ENCODE results near the gene GNG8. TPM values are rescaled to one million over a fixed set of nuclear protein-coding genes. Genes with fewer than 3 reads are reported as not detected.
"Not testable (repeated sequence)": the region's sequence is repeated elsewhere in the genome, so short reads cannot be mapped to it uniquely, and the experiment has no call there.

Gene GNG8
- polyA plus RNA-seq, 3 donors: not detected

GRCh38 chr19:46648961-46649960 lies 13.3 kb upstream of the GNG8 start:
- no peak overlapping the region for H3K27ac ChIP-seq (ENCODE audit: low read depth, low read length)
- WGBS, 3 donors: 21 to 45% (median 36%) methylated on average over 80 to 144 of the region's 144 CpGs

- H3K27ac ChIP-seq (ENCODE audit: low read depth, low read length): no peak overlapping the region
- WGBS, 3 donors: 24 to 50% (median 46%) methylated on average over 37 to 63 of the region's 63 CpGs
These were observed 12.3 kb upstream of the GNG8 start for GRCh38 chr19:46648060-46648960.

DNA sequence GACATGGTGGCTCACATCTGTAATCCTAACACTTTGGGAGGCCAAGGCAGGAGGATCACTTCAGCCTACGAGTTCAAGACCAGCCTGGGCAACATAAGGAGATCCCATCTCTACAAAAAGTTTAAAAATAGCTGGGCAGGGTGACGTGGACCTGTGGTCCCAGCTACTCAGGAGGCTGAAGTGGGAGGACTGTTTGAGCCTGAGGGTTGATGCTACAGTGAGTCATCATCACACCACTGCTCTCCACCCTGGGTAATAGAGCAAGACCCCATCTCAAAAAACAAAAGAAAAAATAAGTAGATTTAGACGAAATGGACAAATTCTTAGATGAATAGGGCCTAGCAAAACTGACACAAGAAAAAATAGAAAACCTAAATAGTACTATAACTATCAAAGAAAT lies 10.4 kb upstream of the GNG8 start:
- H3K27ac ChIP-seq (ENCODE audit: low read depth, low read length): no peak overlapping the region
- 81 to 86% (median 82%) methylated on average over 3 of the region's 3 CpGs for WGBS, 3 donors

- WGBS, 3 donors: 44 to 58% (median 54%) methylated on average over 3 of the region's 3 CpGs
- H3K27ac ChIP-seq (ENCODE audit: low read depth, low read length): no peak overlapping the region
These were observed 8.7 kb upstream of the GNG8 start for GRCh38 chr19:46644720-46645119.

DNA sequence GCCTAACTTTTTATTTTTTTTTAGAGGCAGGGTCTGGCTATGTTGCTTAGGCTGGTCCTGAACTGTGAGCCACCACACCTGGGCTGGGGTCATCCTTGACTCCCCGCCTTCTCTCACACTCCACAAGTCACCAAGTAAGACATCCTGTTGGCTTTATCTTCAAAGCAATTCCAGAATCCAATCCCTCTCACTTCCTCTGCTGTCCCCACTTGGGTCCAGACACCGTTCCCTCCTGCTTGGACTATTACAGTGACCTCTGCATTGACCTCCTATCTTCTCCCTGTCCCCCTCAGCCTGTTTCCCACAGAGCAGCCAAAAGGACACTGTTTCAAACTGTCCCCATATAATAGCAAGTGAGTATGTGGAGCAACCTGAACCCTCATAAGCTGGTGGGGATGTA lies 4.7 kb upstream of the GNG8 start:
- no peak overlapping the region for H3K27ac ChIP-seq (ENCODE audit: low read depth, low read length)
- 80 to 84% (median 83%) methylated on average over 2 of the region's 2 CpGs for WGBS, 3 donors

DNA sequence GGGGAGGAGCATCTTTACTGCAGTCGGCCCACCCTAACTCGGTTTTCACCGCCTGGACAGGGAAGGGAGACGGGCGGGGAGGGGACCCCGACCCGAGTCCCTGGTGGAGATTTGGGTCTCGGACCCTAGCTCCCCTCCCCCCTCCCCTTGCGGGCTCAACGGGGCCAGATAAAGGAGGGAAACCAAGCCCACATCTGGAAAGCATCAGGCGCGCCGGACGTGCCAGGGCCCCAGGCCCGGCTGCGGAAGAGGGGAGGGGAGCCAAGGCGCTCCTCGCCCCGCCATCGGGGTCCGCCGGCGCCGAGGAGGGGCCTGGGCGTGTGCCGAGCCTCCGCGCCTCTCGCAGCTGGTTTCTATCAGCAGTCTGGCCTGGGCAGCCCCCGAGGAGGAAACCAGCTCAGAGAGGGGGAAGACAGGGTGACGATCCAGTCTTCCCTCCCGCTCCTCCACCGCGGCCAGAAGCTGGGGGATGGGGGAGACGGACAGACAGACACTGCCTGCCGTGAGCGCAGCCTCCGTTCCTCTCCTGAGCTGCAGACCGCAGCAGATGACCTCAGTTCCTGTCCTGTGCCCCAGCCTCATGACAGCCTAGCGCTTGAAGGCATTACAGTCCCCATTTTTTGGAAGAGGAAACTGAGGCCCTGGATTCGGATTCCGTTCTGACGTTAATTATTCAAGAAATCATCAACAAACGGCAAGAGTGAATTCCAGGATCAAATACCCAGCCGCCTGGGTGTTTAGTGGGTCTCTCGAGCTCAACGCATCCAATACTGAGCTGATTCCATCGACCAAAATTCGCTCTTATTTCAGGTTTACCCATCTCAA lies 3.6 kb upstream of the GNG8 start:
- no peak overlapping the region for H3K27ac ChIP-seq (ENCODE audit: low read depth, low read length)
- WGBS, 3 donors: 7 to 8% (median 7%) methylated on average over 37 to 49 of the region's 49 CpGs

GRCh38 chr19:46637224-46637623 lies 1.2 kb upstream of the GNG8 start:
- 71 to 88% (median 88%) methylated on average over 14 of the region's 14 CpGs for WGBS, 3 donors
- H3K27ac ChIP-seq (ENCODE audit: low read depth, low read length): no peak overlapping the region

DNA sequence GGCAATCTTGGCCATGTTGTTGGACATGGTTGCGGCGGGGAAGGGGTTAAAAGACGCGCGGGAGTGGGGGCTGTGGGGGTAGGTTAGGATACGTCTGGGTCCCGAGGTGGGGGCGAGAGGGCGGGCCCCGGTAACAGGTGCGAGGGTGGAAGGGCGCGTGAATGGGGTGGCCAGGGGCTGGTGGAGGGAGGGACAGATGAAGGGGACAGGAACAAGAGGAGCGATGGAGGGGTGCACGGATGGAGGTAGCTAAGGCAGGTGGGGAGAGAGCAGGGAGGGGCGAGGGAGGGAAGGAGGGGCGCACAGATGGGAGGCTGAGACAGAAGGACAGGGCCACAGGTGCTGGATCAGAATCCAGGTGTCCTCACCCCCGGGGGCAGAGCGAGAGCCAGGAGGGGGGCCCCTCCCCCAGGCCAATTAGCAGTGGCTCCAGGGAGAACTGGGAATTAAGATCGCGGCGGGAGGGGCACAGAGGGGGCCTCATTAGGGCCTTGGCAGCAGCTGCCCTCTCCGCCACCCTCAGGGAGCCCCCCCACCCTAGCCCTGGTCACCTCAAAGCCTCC lies 1.3 kb downstream of the GNG8 start:
- WGBS, 3 donors: 6 to 13% (median 8%) methylated on average over 19 to 23 of the region's 23 CpGs
- no peak overlapping the region for H3K27ac ChIP-seq (ENCODE audit: low read depth, low read length)

- H3K27ac ChIP-seq (ENCODE audit: low read depth, low read length): no peak overlapping the region
- 3 to 14% (median 5%) methylated on average over 33 to 38 of the region's 38 CpGs for WGBS, 3 donors
These were observed 1.9 kb downstream of the GNG8 start for GRCh38 chr19:46634045-46634655.

DNA sequence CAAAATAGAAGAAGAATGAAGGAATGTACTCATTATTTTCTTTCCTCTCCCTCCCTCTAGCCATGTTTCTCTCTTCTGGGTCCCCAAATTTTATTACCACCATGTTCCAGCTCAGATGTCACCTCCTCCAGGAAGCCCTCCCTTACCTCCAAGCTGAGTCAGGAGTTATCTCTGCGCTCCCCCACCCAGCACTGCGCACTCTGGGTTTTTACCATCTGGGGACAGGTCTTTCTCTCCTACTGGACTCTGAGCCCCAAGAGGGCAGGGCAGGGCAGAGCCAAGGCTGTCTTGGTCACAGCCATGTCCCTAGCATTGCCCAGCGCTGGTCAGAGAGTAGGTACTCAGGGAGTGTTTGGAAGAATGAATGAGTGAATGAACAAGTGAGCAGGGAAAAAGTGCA lies 2.9 kb downstream of the GNG8 start:
- 75 to 93% (median 92%) methylated on average over 3 of the region's 3 CpGs for WGBS, 3 donors
- no peak overlapping the region for H3K27ac ChIP-seq (ENCODE audit: low read depth, low read length)

GRCh38 chr19:46631481-46631880 lies 4.5 kb downstream of the GNG8 start:
- WGBS, 3 donors: 37 to 68% (median 38%) methylated on average over 6 of the region's 6 CpGs
- H3K27ac ChIP-seq (ENCODE audit: low read depth, low read length): no peak overlapping the region

DNA sequence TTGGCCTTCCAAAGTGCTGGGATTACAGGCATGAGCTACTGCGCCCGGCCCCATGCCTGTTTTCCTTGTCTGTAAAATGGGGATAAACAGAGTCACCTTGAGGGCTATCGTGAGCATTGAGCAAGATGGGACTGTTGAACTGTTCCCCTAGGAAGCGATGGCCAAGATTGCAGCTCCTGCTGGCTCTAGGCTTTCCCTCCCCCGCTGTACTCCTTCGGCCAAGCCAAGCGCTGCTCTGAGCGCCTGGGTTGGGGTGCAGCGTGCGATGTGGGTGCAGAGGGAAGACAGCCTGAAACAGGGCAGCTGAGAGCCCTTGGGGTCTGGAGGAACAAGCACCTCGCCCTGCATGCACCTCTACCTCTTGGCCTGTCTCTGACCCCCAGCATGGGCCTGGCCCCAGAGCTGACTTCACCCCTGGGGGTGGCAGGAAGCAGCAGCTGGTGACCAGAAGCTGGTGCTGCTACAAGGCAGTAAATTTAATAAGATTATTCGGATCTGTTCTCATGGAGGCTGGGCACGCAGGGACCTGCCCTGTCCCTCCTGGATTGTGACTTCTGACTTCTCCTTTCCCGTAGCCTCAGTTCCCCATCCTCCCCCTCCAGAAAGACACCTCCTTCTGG lies 5.3 kb downstream of the GNG8 start:
- H3K27ac ChIP-seq (ENCODE audit: low read depth, low read length): no peak overlapping the region
- WGBS, 3 donors: 72 to 90% (median 77%) methylated on average over 14 of the region's 14 CpGs

DNA sequence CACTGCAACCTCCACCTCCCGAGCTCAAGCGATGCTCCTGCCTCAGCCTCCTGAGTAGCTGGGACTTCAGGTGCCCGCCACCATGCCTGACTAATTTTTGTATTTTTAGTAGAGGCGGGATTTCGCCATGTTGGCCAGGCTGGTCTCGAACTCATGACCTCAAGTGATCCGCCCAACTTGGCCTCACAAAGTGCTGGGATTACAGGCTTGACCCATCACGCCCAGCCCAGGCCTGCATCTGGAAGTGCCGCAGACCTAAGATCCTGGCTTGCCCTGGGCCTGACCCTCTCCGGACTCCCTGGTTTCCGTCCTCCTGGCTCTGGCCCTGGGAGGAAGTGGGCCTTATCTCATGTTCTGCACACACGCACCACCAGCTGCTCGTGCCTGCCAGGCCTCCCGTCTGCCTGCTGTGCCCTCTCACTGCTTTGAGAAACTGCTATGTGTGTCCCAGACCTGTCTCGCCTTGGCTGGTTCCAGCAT lies 6.4 kb downstream of the GNG8 start:
- 70 to 77% (median 73%) methylated on average over 15 of the region's 15 CpGs for WGBS, 3 donors

GRCh38 chr19:46628970-46629369 lies 7.0 kb downstream of the GNG8 start:
- 87 to 96% (median 93%) methylated on average over 7 of the region's 7 CpGs for WGBS, 3 donors
- H3K27ac ChIP-seq (ENCODE audit: low read depth, low read length): not testable (repeated sequence)

More for the DNA sequence above, 6.4 kb downstream of the GNG8 start:
- no peak overlapping the region for H3K27ac ChIP-seq (ENCODE audit: low read depth, low read length)

DNA sequence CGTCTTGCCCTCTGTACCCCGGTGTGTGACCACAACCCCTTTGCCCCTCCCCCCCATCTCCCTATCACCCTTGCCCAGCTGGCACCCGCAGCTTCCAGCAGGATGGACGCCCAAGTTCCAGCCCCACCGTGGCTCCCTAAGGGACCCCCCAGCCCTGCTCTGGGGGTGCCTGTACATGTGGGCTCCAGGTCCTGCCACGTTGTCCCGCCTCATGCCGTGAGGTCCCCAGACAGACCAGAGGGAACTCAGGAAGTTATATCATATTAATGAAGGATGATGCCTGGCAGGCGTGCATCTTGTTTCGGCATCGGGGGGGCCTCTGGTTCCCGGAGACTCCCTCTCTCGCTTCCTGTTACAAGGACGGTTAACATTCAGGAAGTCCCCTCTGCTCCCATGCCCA lies 9.6 kb downstream of the GNG8 start:
- 27 to 68% (median 28%) methylated on average over 14 of the region's 14 CpGs for WGBS, 3 donors

DNA sequence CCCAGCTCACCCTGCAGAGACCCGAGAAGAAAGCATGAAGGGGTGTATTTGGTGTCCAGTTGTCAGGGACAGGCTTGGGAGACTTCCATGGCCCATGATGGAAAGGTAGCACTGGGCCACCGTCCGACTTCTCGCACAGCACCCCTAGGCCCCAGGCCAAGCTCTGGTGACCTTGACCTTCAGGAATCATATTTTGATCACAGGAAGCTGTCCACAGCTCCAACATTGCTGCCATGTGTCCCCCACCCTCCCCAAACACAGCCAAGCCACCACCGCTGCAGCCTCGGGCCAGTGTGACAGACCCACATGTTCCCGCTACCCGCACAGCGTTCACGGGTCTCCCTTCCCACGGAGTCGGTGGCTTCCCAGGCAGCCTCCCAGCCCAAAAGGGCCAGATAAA lies 10.3 kb downstream of the GNG8 start:
- H3K27ac ChIP-seq (ENCODE audit: low read depth, low read length): no peak overlapping the region
- 54 to 67% (median 55%) methylated on average over 12 of the region's 12 CpGs for WGBS, 3 donors

More for the DNA sequence above, 9.6 kb downstream of the GNG8 start:
- H3K27ac ChIP-seq (ENCODE audit: low read depth, low read length): no peak overlapping the region
